ENCODE results near the gene JAGN1. TPM values are rescaled to one million over a fixed set of nuclear protein-coding genes. Genes with fewer than 3 reads are reported as not detected.
A peak's percentile ranks its signal among the peaks of the same experiment; 100 is the strongest.

JAGN1 gene
- total RNA-seq, 1 experiment from 2014 or later: 34.1 TPM

DNA sequence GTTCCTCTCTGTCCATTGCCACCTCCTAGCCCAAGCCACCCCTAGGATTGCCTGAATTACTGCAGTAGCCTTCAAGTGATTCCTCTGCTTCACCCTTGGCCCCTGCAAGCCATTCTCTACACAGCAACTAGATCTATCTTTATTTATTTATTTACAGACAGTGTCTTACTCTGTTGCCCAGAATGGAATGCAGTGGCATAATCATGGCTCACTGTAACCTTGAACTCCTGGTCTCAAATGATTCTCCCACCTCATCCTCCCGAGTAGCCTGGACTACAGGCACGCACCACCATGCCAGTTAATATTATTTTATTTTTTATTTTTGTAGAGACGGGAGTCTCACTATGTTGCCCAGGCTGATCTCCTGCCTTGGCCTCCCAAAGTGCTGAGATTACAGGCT, 1.9 kb upstream of the JAGN1 start:
- intact Hi-C loops (cut with micrococcal nuclease): no loop called here
- no peaks in the 10 kb centered on the region for H3K9me3 ChIP-seq (ENCODE audit: low read length)
- no peaks in the 10 kb centered on the region for H4K20me1 ChIP-seq (ENCODE audit: low read length)
- no TSS peak for BruUV-seq (replicated peaks)
- ATAC-seq (no peak), DNase-seq (no peak)
- no peak overlapping the region for H3K9ac ChIP-seq (ENCODE audit: low read length)
- peaks cover 31% of the 10 kb centered on the region for H3K4me1 ChIP-seq (ENCODE audit: insufficient read depth, low read length)
- H3K27me3 ChIP-seq (ENCODE audit: low read length): no peaks in the 10 kb centered on the region
- ChIA-PET POLR2A (ENCODE audit: unreplicated experiment) (no interaction called here), CTCF (no interaction called here)
- no peaks in the 10 kb centered on the region for H3K9me2 ChIP-seq (replicated peaks; ENCODE audit: low read length)
- H3K4me2 ChIP-seq (ENCODE audit: low read length): no peak overlapping the region
- no peak overlapping the region for H3K27ac ChIP-seq (ENCODE audit: low read length)
- H3K79me2 ChIP-seq (ENCODE audit: low read length): peaks cover 31% of the 10 kb centered on the region
- peaks cover 8% of the 10 kb centered on the region for H3F3A ChIP-seq (ENCODE audit: low read length, unreplicated experiment)
- no peak overlapping the region for H3K4me3 ChIP-seq (ENCODE audit: low read length)
- no peak overlapping the region for H2AFZ ChIP-seq (ENCODE audit: low read length)
- TF ChIP-seq, protein P1, sequence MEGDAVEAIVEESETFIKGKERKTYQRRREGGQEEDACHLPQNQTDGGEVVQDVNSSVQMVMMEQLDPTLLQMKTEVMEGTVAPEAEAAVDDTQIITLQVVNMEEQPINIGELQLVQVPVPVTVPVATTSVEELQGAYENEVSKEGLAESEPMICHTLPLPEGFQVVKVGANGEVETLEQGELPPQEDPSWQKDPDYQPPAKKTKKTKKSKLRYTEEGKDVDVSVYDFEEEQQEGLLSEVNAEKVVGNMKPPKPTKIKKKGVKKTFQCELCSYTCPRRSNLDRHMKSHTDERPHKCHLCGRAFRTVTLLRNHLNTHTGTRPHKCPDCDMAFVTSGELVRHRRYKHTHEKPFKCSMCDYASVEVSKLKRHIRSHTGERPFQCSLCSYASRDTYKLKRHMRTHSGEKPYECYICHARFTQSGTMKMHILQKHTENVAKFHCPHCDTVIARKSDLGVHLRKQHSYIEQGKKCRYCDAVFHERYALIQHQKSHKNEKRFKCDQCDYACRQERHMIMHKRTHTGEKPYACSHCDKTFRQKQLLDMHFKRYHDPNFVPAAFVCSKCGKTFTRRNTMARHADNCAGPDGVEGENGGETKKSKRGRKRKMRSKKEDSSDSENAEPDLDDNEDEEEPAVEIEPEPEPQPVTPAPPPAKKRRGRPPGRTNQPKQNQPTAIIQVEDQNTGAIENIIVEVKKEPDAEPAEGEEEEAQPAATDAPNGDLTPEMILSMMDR (conservative IDR thresholded peaks at IDR 0.05; ENCODE audit: low read depth, low read length): no peak
- TF ChIP-seq EZH2 (IDR thresholded peaks at IDR 0.05; ENCODE audit: low read length, unreplicated experiment): no peak
- TF ChIP-seq EZH2phosphoT487 (IDR thresholded peaks at IDR 0.05; ENCODE audit: borderline replicate concordance, low read length): no peak
- peaks cover 9% of the 10 kb centered on the region; the same call in 1 of the 2 replicates for H3K36me3 ChIP-seq (ENCODE audit: low read depth, low read length)

DNA sequence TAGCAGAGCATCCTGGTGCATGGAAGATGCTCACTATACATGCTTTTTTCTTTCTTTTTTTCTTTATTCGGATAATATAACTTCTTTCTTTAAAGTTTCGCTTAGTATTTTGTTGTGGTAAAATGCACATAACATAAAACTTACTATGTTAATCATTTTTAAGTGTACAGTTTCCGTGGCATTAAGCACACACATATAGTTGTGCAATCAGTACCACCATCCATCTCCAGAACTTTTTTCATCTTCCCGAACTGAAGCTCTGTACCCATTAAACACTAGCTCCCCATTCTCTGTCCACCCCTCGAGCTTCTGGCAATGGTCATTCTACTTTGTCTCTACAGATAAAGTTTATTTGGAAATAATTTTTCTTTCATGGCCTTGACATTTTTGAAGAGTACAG, 1.0 kb upstream of the JAGN1 start:
- Histone ChIP-seq H3K36me3 (ENCODE audit: low read depth, low read length) (peaks cover 9% of the 10 kb centered on the region; the same call in 1 of the 2 replicates), H3F3A (ENCODE audit: low read length, unreplicated experiment) (peaks cover 10% of the 10 kb centered on the region), H3K9me2 (replicated peaks; ENCODE audit: low read length) (no peaks in the 10 kb centered on the region), H3K4me1 (ENCODE audit: insufficient read depth, low read length) (peaks cover 30% of the 10 kb centered on the region), H3K4me2 (ENCODE audit: low read length) (no peak overlapping the region), H3K9me3 (ENCODE audit: low read length) (no peaks in the 10 kb centered on the region), H3K4me3 (ENCODE audit: low read length) (no peak overlapping the region), H2AFZ (ENCODE audit: low read length) (no peak overlapping the region), H3K27me3 (ENCODE audit: low read length) (no peaks in the 10 kb centered on the region), H4K20me1 (ENCODE audit: low read length) (no peaks in the 10 kb centered on the region), H3K79me2 (ENCODE audit: low read length) (peaks cover 33% of the 10 kb centered on the region), H3K9ac (ENCODE audit: low read length) (no peak overlapping the region), H3K27ac (ENCODE audit: low read length) (no peak overlapping the region)
- CTCF ChIA-PET: no interaction called here
- TF ChIP-seq, protein P1 (conservative IDR thresholded peaks at IDR 0.05; ENCODE audit: low read depth, low read length): no peak
- no peak for TF ChIP-seq EZH2 (IDR thresholded peaks at IDR 0.05; ENCODE audit: low read length, unreplicated experiment)
- no peak for TF ChIP-seq EZH2phosphoT487 (IDR thresholded peaks at IDR 0.05; ENCODE audit: borderline replicate concordance, low read length)
- no TSS peak for BruUV-seq (replicated peaks)
- POLR2A ChIA-PET (ENCODE audit: unreplicated experiment): interaction anchor here (0.5 to 0.7 kb wide), 2 partner anchors 15 to 18 kb away, joined by 3 to 9 read pairs; no protein-coding TSS in a partner anchor
- intact Hi-C loops (cut with micrococcal nuclease): no loop called here
- ATAC-seq (no peak), DNase-seq (no peak)

DNA sequence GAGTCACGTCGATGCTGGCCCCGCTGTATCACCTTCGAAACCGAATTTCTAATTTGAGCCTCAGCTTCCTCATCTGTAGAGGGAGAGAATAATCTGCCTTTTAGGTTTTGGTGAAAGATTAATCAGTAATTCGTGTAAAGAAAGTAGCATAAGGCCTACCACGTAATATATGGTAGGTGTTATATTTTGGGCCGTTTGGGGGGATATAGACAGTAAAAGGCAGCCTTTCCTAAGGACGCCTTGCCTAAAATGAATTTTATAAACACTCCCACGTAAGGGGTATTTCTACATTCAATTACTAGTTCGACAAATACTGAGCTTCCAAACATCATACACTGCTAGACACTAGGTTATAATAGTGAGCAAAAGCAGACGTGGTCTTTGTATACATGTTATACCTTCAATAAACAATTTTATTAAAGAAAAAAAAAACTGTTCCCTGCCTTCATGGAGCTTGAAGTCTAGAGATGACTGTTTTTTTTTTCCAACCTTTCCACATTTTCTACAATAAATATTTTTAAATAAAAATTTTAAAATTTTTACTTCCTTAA, 737 bp downstream of the JAGN1 start:
- TF ChIP-seq, protein P1 (conservative IDR thresholded peaks at IDR 0.05; ENCODE audit: low read depth, low read length): no peak
- TF ChIP-seq EZH2phosphoT487 (IDR thresholded peaks at IDR 0.05; ENCODE audit: borderline replicate concordance, low read length) (no peak), EZH2 (IDR thresholded peaks at IDR 0.05; ENCODE audit: low read length, unreplicated experiment) (no peak)
- ChIA-PET POLR2A (ENCODE audit: unreplicated experiment) (interaction anchor here (0.5 kb wide), 1 partner anchor 328 kb away, joined by 4 read pairs; no protein-coding TSS in a partner anchor), CTCF (no interaction called here)
- peaks cover 27% of the 10 kb centered on the region for H3K4me1 ChIP-seq (ENCODE audit: insufficient read depth, low read length)
- H3K27me3 ChIP-seq (ENCODE audit: low read length): no peaks in the 10 kb centered on the region
- H3K4me3 ChIP-seq (ENCODE audit: low read length): peak overlapping the region; percentile 83
- peaks cover 14% of the 10 kb centered on the region for H3F3A ChIP-seq (ENCODE audit: low read length, unreplicated experiment)
- H3K9ac ChIP-seq (ENCODE audit: low read length): peak overlapping the region; percentile 98
- no peaks in the 10 kb centered on the region for H4K20me1 ChIP-seq (ENCODE audit: low read length)
- H3K4me2 ChIP-seq (ENCODE audit: low read length): peak overlapping the region; percentile 84
- DNase-seq (no peak), ATAC-seq (no peak)
- peak overlapping the region; percentile 75 for H3K27ac ChIP-seq (ENCODE audit: low read length)
- no peaks in the 10 kb centered on the region for H3K9me3 ChIP-seq (ENCODE audit: low read length)
- peaks cover 14% of the 10 kb centered on the region; the same call in 1 of the 2 replicates for H3K36me3 ChIP-seq (ENCODE audit: low read depth, low read length)
- H3K79me2 ChIP-seq (ENCODE audit: low read length): peaks cover 38% of the 10 kb centered on the region
- intact Hi-C loops (cut with micrococcal nuclease): no loop called here
- no TSS peak for BruUV-seq (replicated peaks)
- peak overlapping the region; percentile 92 for H2AFZ ChIP-seq (ENCODE audit: low read length)
- no peaks in the 10 kb centered on the region for H3K9me2 ChIP-seq (replicated peaks; ENCODE audit: low read length)

Measured in PC-3 (cell line).